HCT116 (cell line): ENCODE measurements around the gene EIF2S3. TPM values are rescaled to one million over a fixed set of nuclear protein-coding genes. Genes with fewer than 3 reads are reported as not detected.

Experiments
- ATAC-seq: fragments of 200-7000 bp; cut with Tn5 transposase; 2 replicates; pipeline ENCODE4 v1.9.1; 2020; ENCODE audit warnings: mild to moderate bottlenecking, moderate library complexity
- Bru-seq: library from RNA; stranded (reverse); fragments of 400-500 nt; gene quantifications from one replicate; lab custom pipeline; 2021; lab: Mats Ljungman, UMichigan
- BruChase-seq, 2 experiments: library from RNA; stranded (reverse); fragments of 400-500 nt; gene quantifications; one replicate each; lab custom pipeline; 2021; lab: Mats Ljungman, UMichigan
- BruUV-seq: library from RNA; stranded (reverse); fragments of 400-500 nt; replicated peaks from 2 replicates; lab custom pipeline; 2021; lab: Mats Ljungman, UMichigan
- CTCF ChIA-PET: fragments of 300-600 bp; sonication (Branson Sonifier 250); formaldehyde crosslinking; loops from one replicate; lab custom pipeline; 2021; ENCODE audit warnings: antibody characterized with exemption; lab: Charles Lee
- POLR2A ChIA-PET: fragments of 300-600, 350-600 bp; sonication (Branson Sonifier 250); formaldehyde crosslinking; loops from one replicate; lab custom pipeline; 2021; ENCODE audit warnings: antibody characterized with exemption; lab: Charles Lee
- RAD21 ChIA-PET, 2 experiments: fragments of 300-600 bp; sonication (Branson Sonifier 250); formaldehyde crosslinking; loops; one replicate each; lab custom pipeline; 2023; ENCODE audit warnings: low total read pairs in 2 of 2; ENCODE audit not compliant: uncharacterized antibody in 2 of 2, unreplicated experiment in 2 of 2, low non-redundant PET in 1 of 2; lab: Charles Lee
- DNase-seq: peaks from one replicate; pipeline ENCODE4 v3.0.0-alpha.2; 2010; ENCODE audit warnings: low read depth, low spot score
- H2AFZ ChIP-seq: fragments of 200-600 bp; shearing (Covaris generic), sonication (generic); 2 replicates; pipeline ENCODE4 v1.6.1; 2017; ENCODE audit warnings: low read depth, mixed run types, mixed read lengths, antibody characterized with exemption, low read length; ENCODE audit not compliant: poor library complexity, severe bottlenecking
- H3K27ac ChIP-seq: 2 replicates; pipeline ENCODE4 v1.5.1; 2012; ENCODE audit warnings: low read depth, low read length
- H3K27me3 ChIP-seq: fragments of 200-600 bp; sonication (generic); 2 replicates; pipeline ENCODE4 v1.6.1; 2016; ENCODE audit warnings: mixed run types, low read length, mixed read lengths; ENCODE audit not compliant: insufficient read depth
- H3K36me3 ChIP-seq, 2 experiments: fragments of 200-500 bp in 1 of 2; fragments of 200-600 bp in 1 of 2; sonication (Bioruptor generic) in 1 of 2; sonication (generic) in 1 of 2; 2 replicates each; pipeline versions ENCODE4 v1.5.1 to v1.6.1; 2014 to 2016; ENCODE audit warnings: low read length in 2 of 2, inconsistent platforms in 1 of 2, mixed read lengths in 1 of 2, mixed run types in 1 of 2; ENCODE audit not compliant: insufficient read depth in 2 of 2, control insufficient read depth in 1 of 2
- H3K4me1 ChIP-seq, 2 experiments: fragments of 200-600 bp in 1 of 2; sonication (generic) in 1 of 2; 2 replicates each; pipeline versions ENCODE4 v1.5.1 to v1.6.1; 2012 to 2017; ENCODE audit warnings: low read length in 2 of 2, inconsistent platforms in 1 of 2, mild to moderate bottlenecking in 1 of 2, mixed read lengths in 1 of 2, mixed run types in 1 of 2, moderate library complexity in 1 of 2; ENCODE audit not compliant: insufficient read depth in 2 of 2, control insufficient read depth in 1 of 2
- H3K4me2 ChIP-seq: fragments of 200-600 bp; sonication (generic); 2 replicates; pipeline ENCODE4 v1.6.1; 2017; ENCODE audit warnings: mixed run types, low read length, mixed read lengths
- H3K4me3 ChIP-seq, 2 experiments: fragments of 200-600 bp in 1 of 2; sonication (generic) in 1 of 2; replicated peaks in 1 of 2; 2 replicates each; pipeline ENCODE4 v1.5.1; 2011 to 2016; ENCODE audit warnings: low read length in 2 of 2, control low read depth in 1 of 2, low read depth in 1 of 2, mild to moderate bottlenecking in 1 of 2, mixed read lengths in 1 of 2, mixed run types in 1 of 2
- H3K79me2 ChIP-seq: fragments of 200-600 bp; sonication (generic); 2 replicates; pipeline ENCODE4 v1.6.1; 2017; ENCODE audit warnings: mild to moderate bottlenecking, mixed run types, low read length, moderate library complexity, mixed read lengths; ENCODE audit not compliant: insufficient read depth
- H3K9ac ChIP-seq: fragments of 200-600 bp; sonication (generic); 2 replicates; pipeline ENCODE4 v1.6.1; 2016; ENCODE audit warnings: low read length, mixed read lengths
- H3K9me2 ChIP-seq: fragments of 200-600 bp; sonication (generic), shearing (Covaris generic); 2 replicates; pipeline ENCODE4 v1.6.1; 2017; ENCODE audit warnings: mixed run types, mild to moderate bottlenecking, moderate library complexity; ENCODE audit not compliant: insufficient read depth
- H3K9me3 ChIP-seq, 2 experiments: fragments of 200-500 bp in 1 of 2; fragments of 200-600 bp in 1 of 2; sonication (Bioruptor generic) in 1 of 2; sonication (generic) in 1 of 2; 2 replicates each; pipeline ENCODE4 v1.6.1; 2014 to 2017; ENCODE audit warnings: low read length in 2 of 2, mixed read lengths in 2 of 2, inconsistent platforms in 1 of 2, low read depth in 1 of 2, mild to moderate bottlenecking in 1 of 2, mixed run types in 1 of 2, moderate library complexity in 1 of 2; ENCODE audit not compliant: control insufficient read depth in 1 of 2, insufficient read depth in 1 of 2
- H4K20me1 ChIP-seq: fragments of 200-600 bp; sonication (generic), shearing (Covaris generic); 2 replicates; pipeline ENCODE4 v1.6.1; 2017; ENCODE audit warnings: mixed run types, mild to moderate bottlenecking, moderate library complexity; ENCODE audit not compliant: insufficient read depth
- CBX3 ChIP-seq: IDR thresholded peaks from 2 replicates; pipeline ENCODE4 v1.6.1; 2012; ENCODE audit warnings: low read depth
- CEBPB ChIP-seq: IDR thresholded peaks from 2 replicates; pipeline ENCODE4 v1.6.1; 2012; ENCODE audit warnings: low read depth
- CTCF ChIP-seq, 3 experiments: fragments of 200-600 bp in 1 of 3; sonication (generic) in 1 of 3; IDR thresholded peaks in 2 of 3; conservative IDR thresholded peaks in 1 of 3; 2 replicates each; pipeline ENCODE4 v1.5.1; 2012 to 2017; ENCODE audit warnings: low read depth in 2 of 3, low read length in 2 of 3, antibody characterized with exemption in 1 of 3, borderline replicate concordance in 1 of 3, control low read depth in 1 of 3, mild to moderate bottlenecking in 1 of 3, mixed read lengths in 1 of 3, mixed run types in 1 of 3, moderate library complexity in 1 of 3; ENCODE audit not compliant: insufficient read depth in 1 of 3
- EGR1 ChIP-seq: IDR thresholded peaks from 2 replicates; pipeline ENCODE4 v1.6.1; 2012; ENCODE audit warnings: low read depth
- ELF1 ChIP-seq: IDR thresholded peaks from 2 replicates; pipeline ENCODE4 v1.6.1; 2012; ENCODE audit warnings: low read depth, borderline replicate concordance
- EZH2 ChIP-seq: fragments of 200-600 bp; sonication (generic); IDR thresholded peaks from 2 replicates; pipeline ENCODE4 v1.6.1; 2017; ENCODE audit warnings: antibody characterized with exemption, mixed run types
- EZH2phosphoT487 ChIP-seq: fragments of 200-600 bp; IDR thresholded peaks from 2 replicates; pipeline ENCODE4 v1.6.1; 2018; ENCODE audit warnings: antibody characterized with exemption, borderline replicate concordance
- FOSL1 ChIP-seq: IDR thresholded peaks from 2 replicates; pipeline ENCODE4 v1.6.1; 2012; ENCODE audit warnings: low read depth
- JUND ChIP-seq: IDR thresholded peaks from 2 replicates; pipeline ENCODE4 v1.6.1; 2012
- POLR2AphosphoS5 ChIP-seq: IDR thresholded peaks from 2 replicates; pipeline ENCODE4 v1.6.1; 2011; ENCODE audit warnings: mild to moderate bottlenecking, low read depth, low read length, moderate library complexity
- RAD21 ChIP-seq: IDR thresholded peaks from 2 replicates; pipeline ENCODE4 v1.6.1; 2012; ENCODE audit warnings: low read depth, mild to moderate bottlenecking
- REST ChIP-seq: IDR thresholded peaks from 2 replicates; pipeline ENCODE4 v1.6.1; 2012; ENCODE audit warnings: low read depth
- SIN3A ChIP-seq: IDR thresholded peaks from 2 replicates; pipeline ENCODE4 v1.6.1; 2012; ENCODE audit warnings: low read depth
- SP1 ChIP-seq: IDR thresholded peaks from 2 replicates; pipeline ENCODE4 v1.6.1; 2012; ENCODE audit warnings: low read depth
- SRF ChIP-seq: IDR thresholded peaks from 2 replicates; pipeline ENCODE4 v1.6.1; 2012; ENCODE audit warnings: low read depth
- TCF7L2 ChIP-seq: IDR thresholded peaks from 2 replicates; pipeline ENCODE4 v1.7.0; 2011; ENCODE audit warnings: borderline replicate concordance, inconsistent platforms; ENCODE audit not compliant: insufficient read depth, insufficient read length; ENCODE audit errors: extremely low read depth
- ZFX ChIP-seq: fragments of 450-650 bp; IDR thresholded peaks from 2 replicates; pipeline ENCODE4 v1.6.1; 2017
- ZNF274 ChIP-seq: fragments of 200-500 bp; sonication (Bioruptor generic); IDR thresholded peaks from 2 replicates; pipeline ENCODE4 v1.6.1; 2014; ENCODE audit warnings: mild to moderate bottlenecking, low read depth, low read length, inconsistent platforms
- intact Hi-C: fragments of 100-400 bp; cut with micrococcal nuclease; formaldehyde crosslinking; loops from 2 replicates; pipeline ENCODE4 v1.10.0; 2022
- long read RNA-seq: library from polyadenylated mRNA; unstranded; transcript quantifications from one replicate; pipeline ENCODE4 v2.0.0, GENCODE V29; 2021; ENCODE audit not compliant: unreplicated experiment
- polyA plus RNA-seq: library from polyadenylated mRNA; unstranded; fragments of >200 nt; gene quantifications from 2 replicates; pipeline ENCODE4 v1.2.1, GENCODE V29; 2012; ENCODE audit warnings: missing spikeins
- total RNA-seq: library from RNA; stranded (reverse); gene quantifications from one replicate; pipeline ENCODE4 v1.2.1, GENCODE V29; 2021; ENCODE audit not compliant: unreplicated experiment

The EIF2S3 gene
- total RNA-seq (273 TPM), Bru-seq, nascent RNA (percentile 98 among the genes with signal in this experiment), BruChase-seq, experiment 1, labeled RNA remaining after a 6-hour chase (percentile 99 among the genes with signal in this experiment), BruChase-seq, experiment 2, labeled RNA remaining after a 2-hour chase (percentile 99 among the genes with signal in this experiment)
- polyA plus RNA-seq: 120 and 165 TPM in 2 replicates
- long read RNA-seq, transcript EIF2S3-201 (12 exons, 2,858 nt): major isoform, 575 of 646 reads
- long read RNA-seq, partial matches to known transcripts: 39 of 646 reads
- long read RNA-seq, other reads (novel, unspliced or antisense): 30 of 646 reads

- H2AFZ ChIP-seq: no peak within 1 kb of the TSS
- BruUV-seq: no TSS peak
- TF ChIP-seq CEBPB (peak; percentile 92), SP1 (peak; percentile 60), ELF1 (peak; percentile 35; the same call in 1 of the 2 replicates), EZH2 (no peak), RAD21 (peak; percentile 44), SIN3A (peak; percentile 75; the same call in 1 of the 2 replicates), ZNF274 (no peak), EGR1 (peak; percentile 39; the same call in 1 of the 2 replicates), CBX3 (0 out of 2 replicates have a peak, but pooled peaks have one; percentile 37), POLR2AphosphoS5 (peak; percentile 79), ZFX (no peak), TCF7L2 (no peak), REST (no peak), SRF (peak; percentile 14; the same call in 1 of the 2 replicates), CTCF (IDR thresholded peaks at IDR 0.05 in 2 of 3, conservative IDR thresholded peaks at IDR 0.05 in 1 of 3; ENCODE audit: borderline replicate concordance in 1 of 3, insufficient read depth in 1 of 3, low read depth in 2 of 3, low read length in 2 of 3) (peak; percentile 57 to 62 (median 60)), JUND (no peak), FOSL1 (no peak), EZH2phosphoT487 (no peak)
Measured at GRCh38 chrX:24054182-24055042, at the start of gene EIF2S3. Gene EIF2S3, plus strand, starts transcription at chrX:24054956. Its CDS starts 13 bp downstream, at chrX:24054969.

More at GRCh38 chrX:24054182-24055042, at the start of gene EIF2S3:
- Histone ChIP-seq H3K9ac (no peak within 1 kb of the TSS), H3K9me3 (no peaks in the 10 kb centered on the region), H3K27ac (no peak within 1 kb of the TSS; the same call in 1 of the 2 replicates), H3K36me3 (peaks cover 12 to 13% of the 10 kb centered on the region in 2 experiments; a peak in 3 of 4 replicates), H3K4me3 (no peak within 1 kb of the TSS), H3K9me2 (no peaks in the 10 kb centered on the region), H3K79me2 (peaks cover 25% of the 10 kb centered on the region), H3K27me3 (no peaks in the 10 kb centered on the region), H4K20me1 (no peaks in the 10 kb centered on the region), H3K4me2 (no peak within 1 kb of the TSS), H3K4me1 (no peaks in the 10 kb centered on the region)
- DNase-seq: peak; percentile 92
- ChIA-PET POLR2A (interaction anchor here (0.6 to 2.3 kb wide), 6 partner anchors 16 to 276 kb away, joined by 3 to 13 read pairs (median 4); partner anchors contain the start of genes KLHL15 and SAT1), RAD21 (interaction anchor here (0.5 to 0.6 kb wide), 2 partner anchors 27 to 154 kb away, joined by 3 to 4 read pairs; no protein-coding TSS in a partner anchor), CTCF (interaction anchor here (0.6 to 1.7 kb wide), 13 partner anchors 9 to 312 kb away, joined by 3 to 9 read pairs (median 3); partner anchors contain the start of genes ACOT9, APOO and CXorf58)
- peak; percentile 86 for ATAC-seq
- intact Hi-C loops: loop anchor here (1.0 to 10.0 kb wide), 4 partner anchors 30 to 360 kb away; partner anchors contain the start of genes ACOT9 and APOO
